GM18517 (cell line): ENCODE data around the gene CD70.
A peak's percentile ranks its signal among the peaks of the same experiment; 100 is the strongest.
"Not testable (repeated sequence)": the region's sequence is repeated elsewhere in the genome, so short reads cannot be mapped to it uniquely, and the experiment has no call there.

Source experiments
- ATAC-seq: cut with Tn5 transposase; IDR thresholded peaks from one replicate; pipeline ENCODE4 v1.9.1; 2021; ENCODE audit warnings: mild to moderate bottlenecking, moderate library complexity; ENCODE audit not compliant: unreplicated experiment

CD70 gene

GRCh38 chr19:6598254-6598892 is 7.4 kb upstream of the CD70 start:
- ATAC-seq = not testable (repeated sequence)

DNA sequence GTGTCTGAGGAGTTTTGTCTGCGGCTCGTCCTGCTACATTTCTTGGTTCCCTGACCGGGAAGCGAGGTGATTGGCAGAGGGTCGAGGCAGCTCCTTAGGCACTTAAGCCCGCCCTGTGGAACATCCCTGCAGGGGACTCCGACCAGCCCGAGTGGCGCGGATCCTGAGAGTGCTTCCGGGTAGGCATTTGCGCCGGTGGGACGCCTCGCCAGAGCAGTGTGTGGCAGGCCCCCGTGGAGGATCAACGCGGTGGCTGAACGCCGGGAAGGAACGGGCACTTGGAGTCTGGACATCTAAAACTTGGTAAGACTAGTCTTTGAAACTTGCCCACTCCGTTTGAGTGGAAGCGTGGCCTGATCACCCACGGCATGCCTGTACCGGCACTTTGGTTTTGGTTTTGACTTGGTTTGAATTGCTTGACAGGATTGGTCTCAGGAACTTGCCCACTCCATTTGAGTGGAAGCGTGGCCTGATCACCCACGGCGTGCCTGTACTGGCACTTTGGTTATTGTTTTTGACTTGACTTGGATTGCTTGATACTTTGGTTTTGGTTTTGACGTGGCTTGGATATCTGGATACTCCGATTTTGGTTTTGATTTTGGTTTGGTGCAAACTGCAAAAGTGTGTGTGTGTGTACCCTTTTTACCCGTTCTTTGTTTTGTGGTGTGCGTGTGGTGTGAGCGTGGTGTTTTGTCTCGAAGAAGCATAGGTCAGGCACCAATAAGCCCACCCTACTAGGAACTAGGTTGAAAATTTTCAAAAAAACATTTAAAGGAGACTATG is 6.7 kb upstream of the CD70 start:
- ATAC-seq = not testable (repeated sequence)

GRCh38 chr19:6596621-6597020 is 5.7 kb upstream of the CD70 start:
- ATAC-seq = no peak

DNA sequence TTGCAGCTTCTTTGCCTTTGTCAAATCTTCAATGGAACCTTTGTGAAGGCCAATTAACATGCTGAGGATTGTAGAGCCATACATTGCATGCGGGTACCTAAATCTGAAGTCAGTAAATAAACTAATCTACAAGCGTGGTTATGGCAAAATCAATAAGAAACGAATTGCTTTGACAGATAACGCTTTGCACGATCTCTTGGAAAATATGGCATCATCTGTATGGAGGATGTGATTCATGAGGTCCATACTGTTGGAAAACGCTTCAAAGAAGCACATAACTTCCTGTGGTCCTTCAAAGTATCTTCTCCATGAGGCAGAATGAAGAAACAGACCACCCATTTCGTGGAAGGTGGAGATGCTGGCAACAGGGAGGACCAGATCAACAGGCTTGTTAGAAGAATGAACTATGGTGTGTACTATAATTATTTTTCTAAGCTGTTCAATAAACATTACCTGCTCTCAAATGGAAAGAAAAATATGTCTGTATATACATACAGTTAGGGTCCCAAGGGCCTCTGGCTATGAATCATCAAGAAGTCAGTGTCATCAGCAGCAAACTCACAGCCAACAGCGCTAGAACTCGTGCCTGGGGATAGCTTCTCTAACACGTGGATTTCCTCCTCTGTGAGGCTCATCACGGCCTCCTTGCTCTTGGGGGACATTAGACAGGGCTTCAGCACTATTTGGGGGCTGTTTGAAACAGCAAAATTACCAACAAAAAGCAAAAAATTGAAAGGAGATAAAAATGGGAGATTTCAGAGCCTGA is 2.9 kb upstream of the CD70 start:
- no peak for ATAC-seq

DNA sequence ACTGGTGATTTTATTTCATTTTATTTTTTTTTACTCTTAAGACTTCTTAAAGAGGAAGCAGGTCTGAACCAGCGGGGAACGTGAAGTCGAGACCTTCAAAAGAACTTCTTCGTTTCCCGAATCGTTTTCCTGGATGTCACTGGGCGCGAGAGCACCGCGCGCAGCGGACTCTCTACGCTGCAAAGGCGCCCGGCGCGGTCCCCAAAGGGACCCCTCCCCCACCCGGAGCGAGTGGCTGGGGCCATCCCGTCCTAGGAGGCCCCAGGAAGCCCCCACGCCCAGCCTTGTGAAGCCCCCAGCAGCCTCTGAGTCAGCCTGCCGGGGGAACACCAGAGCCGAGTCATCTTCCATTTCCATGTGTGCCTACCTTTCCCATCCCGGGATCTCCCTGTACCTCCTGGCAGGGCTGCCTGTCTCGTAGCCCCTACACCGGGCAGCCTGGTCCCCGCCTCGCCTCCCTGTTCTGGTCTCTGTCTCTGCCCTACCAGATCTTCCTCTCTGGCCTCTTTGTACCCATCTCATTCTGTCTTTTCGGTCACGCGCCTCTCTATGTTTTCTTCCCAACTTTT is 608 bp downstream of the CD70 start:
- no peak for ATAC-seq

DNA sequence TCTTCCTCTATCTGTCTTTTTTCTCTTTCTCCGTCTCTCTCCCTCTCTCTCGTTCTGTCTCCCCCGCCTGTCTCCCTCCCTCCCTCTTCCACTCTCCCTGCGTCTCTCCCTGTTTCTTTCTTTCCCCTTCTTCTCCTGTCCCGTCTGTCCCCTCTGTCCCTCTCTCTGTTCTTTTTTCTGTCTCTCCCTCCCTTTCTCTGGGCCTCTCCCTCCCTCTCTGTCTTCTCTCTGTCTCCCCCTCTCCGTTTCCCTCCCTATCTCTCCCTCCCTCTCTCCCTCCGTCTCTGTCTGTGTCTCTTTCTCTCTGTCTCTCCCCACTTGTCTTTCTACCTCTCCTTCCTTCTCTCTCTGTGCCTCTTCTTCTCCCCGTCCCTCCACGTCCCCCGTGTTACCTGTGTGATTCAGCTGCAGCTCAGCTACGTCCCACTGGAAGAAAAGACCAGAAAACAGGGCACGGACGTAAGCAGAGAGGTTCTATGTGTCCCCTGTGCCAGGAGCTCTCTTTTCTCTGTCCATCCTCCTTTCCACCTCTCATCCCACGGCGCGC is 1.2 kb downstream of the CD70 start:
- ATAC-seq = no peak

GRCh38 chr19:6588508-6589345 is 2.2 kb downstream of the CD70 start:
- ATAC-seq = no peak

DNA sequence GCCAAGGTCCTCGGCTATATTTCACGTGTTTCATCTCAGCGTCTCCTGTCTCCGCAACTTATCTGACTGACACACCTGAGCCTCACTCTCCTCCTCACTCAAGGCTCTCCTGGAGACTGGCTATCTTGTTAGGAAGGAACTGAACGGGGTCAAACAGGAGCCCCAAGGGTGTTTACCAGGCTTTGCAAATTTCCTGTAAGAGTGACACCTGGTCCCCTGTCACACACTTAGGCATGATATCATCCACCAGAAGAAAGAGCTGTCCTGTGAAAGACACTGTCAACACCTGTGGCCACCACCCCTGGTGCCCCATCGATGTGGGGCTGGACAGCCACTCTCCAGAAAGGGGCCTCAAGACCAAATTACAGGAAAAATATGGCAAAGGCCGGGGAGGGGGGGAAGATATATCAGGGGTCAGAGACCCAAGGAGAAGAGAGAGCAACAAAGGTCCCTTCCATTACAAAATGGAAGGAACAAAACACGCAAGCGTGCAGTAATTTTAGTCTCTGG is 2.9 kb downstream of the CD70 start:
- no peak for ATAC-seq

DNA sequence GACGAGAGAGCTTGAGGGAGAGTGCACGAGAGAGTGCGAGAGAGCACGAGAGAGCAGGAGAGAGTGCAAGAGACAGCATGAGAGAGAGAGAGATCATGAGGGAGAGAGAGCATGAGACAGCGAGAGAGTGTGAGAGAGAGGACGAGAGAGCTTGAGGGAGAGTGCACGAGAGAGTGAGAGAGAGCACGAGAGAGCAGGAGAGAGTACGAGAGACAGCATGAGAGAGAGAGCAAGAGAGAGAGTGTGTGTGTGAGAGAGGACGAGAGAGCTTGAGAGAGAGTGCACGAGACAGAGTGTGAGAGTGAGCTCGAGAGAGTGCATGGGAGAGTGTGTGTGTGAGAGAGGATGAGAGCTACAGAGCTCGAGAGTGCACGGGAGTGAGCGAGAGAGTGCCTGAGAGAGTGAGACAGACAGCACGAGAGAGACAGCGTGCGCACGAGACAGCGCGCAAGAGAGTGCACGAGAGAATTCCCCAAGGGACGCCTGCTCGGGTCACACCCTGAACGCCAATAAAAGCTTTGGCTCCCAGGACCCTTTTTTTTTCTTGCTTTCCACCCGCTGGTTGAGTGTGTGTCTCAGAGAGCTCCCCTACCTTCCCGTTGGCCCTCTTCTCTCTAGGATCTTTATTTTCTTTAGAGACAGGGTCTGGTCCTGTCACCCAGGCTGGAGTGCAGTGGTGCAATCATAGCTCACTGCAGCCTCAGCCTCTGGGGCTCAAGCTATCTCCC is 3.7 kb downstream of the CD70 start:
- ATAC-seq = no peak

DNA sequence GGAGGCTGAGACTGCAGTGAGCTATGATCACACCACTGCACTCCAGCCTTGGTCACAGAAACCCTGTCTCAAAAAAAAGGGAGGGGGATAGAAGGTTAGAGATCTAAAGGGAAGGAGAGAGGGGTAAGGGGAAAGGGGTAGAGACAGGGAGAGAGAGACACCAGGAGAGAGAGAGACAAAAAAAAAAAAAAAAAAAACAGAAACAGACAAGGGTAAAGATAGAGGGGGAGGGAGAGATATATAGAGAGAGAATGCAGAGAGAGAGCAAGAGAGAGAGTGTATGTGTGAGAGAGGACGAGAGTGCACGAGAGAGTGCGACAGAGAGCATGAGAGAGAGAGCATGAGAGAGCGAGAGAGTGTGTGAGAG is 4.2 kb downstream of the CD70 start:
- no peak for ATAC-seq

GRCh38 chr19:6586056-6586455 is 4.9 kb downstream of the CD70 start:
- ATAC-seq = no peak

- ATAC-seq = not testable (repeated sequence)
Measured at GRCh38 chr19:6582515-6583484, 8.2 kb downstream of the CD70 start.

DNA sequence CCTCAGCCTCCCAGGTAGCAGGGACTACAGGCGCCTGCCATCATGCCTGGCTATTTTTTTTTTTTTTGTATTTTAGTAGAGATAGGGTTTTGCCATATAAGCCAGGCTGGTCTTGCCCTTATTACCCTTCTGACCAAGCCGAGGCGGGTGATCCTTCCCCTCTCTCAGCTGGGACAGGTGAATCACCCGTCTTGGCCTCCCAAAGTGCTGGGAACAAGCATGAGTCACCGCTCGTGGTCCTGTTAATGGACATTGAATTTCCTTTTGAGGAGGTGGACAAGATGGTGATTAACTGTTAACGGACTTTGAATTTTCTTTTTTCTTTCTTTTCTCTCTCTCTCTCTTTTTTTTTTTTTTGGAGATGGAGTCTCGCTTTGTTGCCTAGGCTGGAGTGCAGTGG is 10.6 kb downstream of the CD70 start:
- ATAC-seq = no peak

GRCh38 chr19:6579450-6580178 is 11.3 kb downstream of the CD70 start:
- no peak for ATAC-seq

DNA sequence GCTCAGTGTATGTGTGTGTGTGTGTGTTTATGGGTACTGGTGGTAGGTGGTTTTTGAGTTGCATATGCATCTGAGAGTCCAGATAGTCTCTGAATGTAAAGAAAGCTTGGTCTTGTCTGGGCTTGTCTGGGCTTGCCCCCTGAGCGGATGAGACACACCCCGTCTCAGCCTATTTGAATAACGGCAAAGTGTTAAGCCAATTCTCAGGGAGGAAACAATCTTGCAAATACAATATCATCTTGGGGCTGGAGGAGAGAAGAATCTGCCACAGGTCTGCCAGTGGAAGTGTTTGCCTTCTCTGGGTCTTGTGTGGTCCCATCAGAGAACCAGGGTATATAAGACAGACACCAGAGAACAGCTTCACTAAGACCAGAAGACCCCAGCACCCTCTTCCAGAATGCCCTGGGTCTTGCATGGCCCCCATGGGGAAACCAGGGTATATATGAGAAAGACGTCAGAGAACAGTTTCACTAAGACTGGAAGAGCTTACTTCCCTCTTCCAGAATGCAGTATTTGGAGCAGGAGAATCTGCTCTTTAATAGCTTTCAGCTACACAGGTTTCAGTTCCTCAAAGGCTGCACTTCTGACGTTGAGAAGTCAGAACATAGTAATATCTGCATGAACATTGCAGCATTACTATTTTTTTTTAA is 13.3 kb downstream of the CD70 start:
- ATAC-seq = peak; percentile 79

- ATAC-seq = no peak
Measured at GRCh38 chr19:6576869-6577475, 14.0 kb downstream of the CD70 start.

DNA sequence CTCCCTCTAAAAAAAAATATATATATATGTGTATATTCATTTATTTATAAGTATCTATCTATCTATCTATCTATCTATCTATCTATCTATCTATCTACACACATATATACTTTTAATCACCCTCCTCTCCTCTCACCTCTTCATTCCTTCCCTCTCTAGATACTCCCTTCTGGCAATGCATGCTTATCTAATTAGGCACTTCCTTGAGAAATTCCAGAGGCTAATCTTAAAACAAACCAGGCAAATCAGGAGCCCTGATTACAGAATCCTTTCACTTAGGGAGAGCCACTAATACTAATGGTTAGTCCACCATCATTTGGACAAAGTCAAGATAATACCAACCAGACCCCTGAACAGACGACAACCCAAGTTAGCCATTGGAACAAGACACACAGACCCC is 17.6 kb downstream of the CD70 start:
- ATAC-seq = no peak
